Psoas muscle (tissue), 8 donors: ENCODE results near the gene DENND4C. TPM values are rescaled to one million over a fixed set of nuclear protein-coding genes. Genes with fewer than 3 reads are reported as not detected.
"Not testable (repeated sequence)": the region's sequence is repeated elsewhere in the genome, so short reads cannot be mapped to it uniquely, and the experiment has no call there.

Source experiments
- ATAC-seq, 4 donors: fragments of 200-7000 bp; cut with Tn5 transposase; one replicate each; pipeline ENCODE4 v1.9.1; 2020; ENCODE audit warnings: moderate library complexity in 3 of 4, mild to moderate bottlenecking in 2 of 4
- DNase-seq, 2 donors: peaks; one replicate each; pipeline ENCODE4 v3.0.0-alpha.2; 2020
- H3K27ac ChIP-seq: fragments of 200-600 bp; one replicate; pipeline ENCODE4 v1.8.0; 2022
- H3K27me3 ChIP-seq, 3 donors: fragments of 200-600 bp in 1 of 3; one replicate each; pipeline versions ENCODE4 v1.6.1 to v1.8.0; 2013 to 2022; ENCODE audit warnings: low read length in 2 of 3, mild to moderate bottlenecking in 2 of 3, moderate library complexity in 1 of 3; ENCODE audit not compliant: insufficient read depth in 3 of 3
- H3K36me3 ChIP-seq, 2 donors: fragments of 200-600 bp in 1 of 2; one replicate each; pipeline versions ENCODE4 v1.6.1 to v1.8.0; 2013 to 2022; ENCODE audit warnings: low read depth in 1 of 2, mild to moderate bottlenecking in 1 of 2, moderate library complexity in 1 of 2; ENCODE audit not compliant: insufficient read depth in 1 of 2
- H3K4me1 ChIP-seq: fragments of 200-600 bp; one replicate; pipeline ENCODE4 v1.8.0; 2022
- H3K4me3 ChIP-seq: fragments of 200-600 bp; one replicate; pipeline ENCODE4 v1.8.0; 2022; ENCODE audit warnings: mild to moderate bottlenecking
- H3K9me3 ChIP-seq: fragments of 200-600 bp; one replicate; pipeline ENCODE4 v1.8.0; 2022
- CTCF ChIP-seq: fragments of 200-600 bp; IDR thresholded peaks from one replicate; pipeline ENCODE4 v1.8.0; 2022; ENCODE audit warnings: antibody characterized with exemption
- WGBS, 3 donors: extraction: QIAGEN DNeasy Blood & Tissue Kit; methylation state at CpG; one replicate each; pipeline versions ENCODE4 v1.1.6 to v1.1.7; 2013; 5-methylcytosine and 5-hydroxymethylcytosine counted together
- intact Hi-C, 2 donors: fragments of 100-400 bp; cut with DNase I; formaldehyde crosslinking; loops; one replicate each; pipeline versions ENCODE4 v1.11.0 to v1.14.2; 2022
- polyA plus RNA-seq, 3 donors: library from polyadenylated mRNA; stranded (reverse); fragments of 200-250 nt; gene quantifications; one replicate each; pipeline ENCODE4 v1.2.3, GENCODE V29; 2013
- total RNA-seq, 4 donors: library from RNA; stranded (reverse); fragmentation: NEBNext Ultra II Directional in 2 of 4; extraction: Animal tissue kit (Norgen Biotek cat#: 25700) in 2 of 4; gene quantifications; one replicate each; pipeline versions ENCODE4 v1.2.1 to v1.2.4, GENCODE V29; 2021 to 2023
- donor health status: healthy with polysubstance abuse.
- donor health status: DM: no; HTN: no; CAD: no; lungs with moderate emphysema.
- donor health status: Bipolar disorder and iron deficiency.
- donor health status: healthy.
- donor health status: DM: yes; HTN: yes; CAD: no.
- donor health status: DM: no; HTN: no; CAD: no.
- donor health status: DM: no; HTN: no; CAD: no.
- donor health status: DM: yes; HTN: yes; CAD: no.

DENND4C gene
- total and polyA plus RNA-seq, 7 donors, result 5.6 to 16.4 (median 12.2) TPM

GRCh38 chr9:19251622-19252021 lies 21.1 kb downstream of the DENND4C start:
- H3K27me3 ChIP-seq, ATAC-seq, intact Hi-C loops, DNase-seq, H3K4me3 ChIP-seq, H3K4me1 ChIP-seq, H3K36me3 ChIP-seq, H3K27ac ChIP-seq, H3K9me3 ChIP-seq: not testable (repeated sequence)
- WGBS, 3 donors, result 81 to 94% (median 86%) methylated on average over 5 of the region's 5 CpGs

GRCh38 chr9:19252174-19252884 lies 21.8 kb downstream of the DENND4C start:
- H3K4me1 ChIP-seq, result peaks cover 7% of the 10 kb centered on the region
- no peak overlapping the region for H3K4me3 ChIP-seq
- intact Hi-C loops, result no loop called here
- H3K9me3 ChIP-seq, result no peaks in the 10 kb centered on the region
- H3K36me3 ChIP-seq, result no peaks in the 10 kb centered on the region
- H3K27ac ChIP-seq, result no peak overlapping the region
- ATAC-seq (peak in 2 of 4 donors; percentile 21 to 38), DNase-seq (no peak)
- TF ChIP-seq CTCF, result no peak
- 54 to 70% (median 55%) methylated on average over 7 of the region's 7 CpGs for WGBS, 3 donors
- no peaks in the 10 kb centered on the region for H3K27me3 ChIP-seq

DNA sequence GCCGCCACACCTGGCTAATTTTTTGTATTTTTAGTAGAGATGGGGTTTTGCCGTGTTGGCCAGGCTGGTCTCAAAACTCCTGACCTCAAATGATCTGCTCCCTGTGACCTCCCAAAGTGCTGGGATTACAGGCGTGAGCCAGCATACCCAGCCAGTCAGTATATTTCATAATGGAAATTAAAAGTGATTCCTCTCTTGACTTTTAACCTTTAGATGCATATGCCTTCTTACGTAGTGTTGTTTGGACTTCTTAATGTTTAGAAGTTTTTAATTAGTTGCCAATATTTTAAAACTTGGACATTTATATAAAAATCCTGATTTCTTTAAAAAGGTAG lies 22.4 kb downstream of the DENND4C start:
- peaks cover 7% of the 10 kb centered on the region for H3K4me1 ChIP-seq
- no peaks in the 10 kb centered on the region for H3K27me3 ChIP-seq
- peak in 2 of 4 donors; percentile 53 to 64 for ATAC-seq
- H3K9me3 ChIP-seq, result no peaks in the 10 kb centered on the region
- WGBS, 3 donors, result 19 to 42% (median 27%) methylated on average over 4 of the region's 4 CpGs
- no peak overlapping the region for H3K27ac ChIP-seq
- H3K4me3 ChIP-seq, result no peak overlapping the region
- TF ChIP-seq CTCF, result no peak
- DNase-seq, result no peak
- no peaks in the 10 kb centered on the region for H3K36me3 ChIP-seq
- intact Hi-C loops, result no loop called here

DNA sequence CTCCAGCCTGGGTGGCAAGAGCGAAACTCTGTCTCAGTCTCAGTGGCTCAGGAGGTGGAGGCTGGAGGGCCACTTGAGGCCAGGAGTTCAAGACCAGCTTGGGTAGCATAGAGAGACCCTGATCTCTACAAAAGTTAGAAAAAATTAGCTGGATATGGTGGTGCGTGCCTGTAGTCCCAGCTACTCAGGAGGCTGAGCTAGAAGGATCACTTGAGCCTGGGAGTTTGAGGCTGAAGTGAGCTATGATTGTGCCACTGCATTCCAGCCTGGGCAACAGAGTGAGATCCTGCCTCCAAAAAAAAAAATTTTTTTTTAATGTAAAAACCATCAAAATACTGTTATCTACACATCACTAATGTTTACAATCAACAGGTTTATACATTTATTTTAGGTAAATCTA lies 24.6 kb downstream of the DENND4C start:
- H3K9me3 ChIP-seq, result peaks cover 3% of the 10 kb centered on the region
- no peak overlapping the region for H3K27ac ChIP-seq
- H3K4me1 ChIP-seq, result peaks cover 7% of the 10 kb centered on the region
- 99 to 100% (median 100%) methylated on average over 2 of the region's 2 CpGs for WGBS, 3 donors
- ATAC-seq, result no peak
- H3K36me3 ChIP-seq, result no peaks in the 10 kb centered on the region
- no peak for DNase-seq
- no peak for TF ChIP-seq CTCF
- H3K4me3 ChIP-seq, result no peak overlapping the region
- intact Hi-C loops, result no loop called here
- H3K27me3 ChIP-seq, result no peaks in the 10 kb centered on the region

GRCh38 chr9:19255821-19256220 lies 25.3 kb downstream of the DENND4C start:
- H3K4me3 ChIP-seq, result no peak overlapping the region
- TF ChIP-seq CTCF, result no peak

DNA sequence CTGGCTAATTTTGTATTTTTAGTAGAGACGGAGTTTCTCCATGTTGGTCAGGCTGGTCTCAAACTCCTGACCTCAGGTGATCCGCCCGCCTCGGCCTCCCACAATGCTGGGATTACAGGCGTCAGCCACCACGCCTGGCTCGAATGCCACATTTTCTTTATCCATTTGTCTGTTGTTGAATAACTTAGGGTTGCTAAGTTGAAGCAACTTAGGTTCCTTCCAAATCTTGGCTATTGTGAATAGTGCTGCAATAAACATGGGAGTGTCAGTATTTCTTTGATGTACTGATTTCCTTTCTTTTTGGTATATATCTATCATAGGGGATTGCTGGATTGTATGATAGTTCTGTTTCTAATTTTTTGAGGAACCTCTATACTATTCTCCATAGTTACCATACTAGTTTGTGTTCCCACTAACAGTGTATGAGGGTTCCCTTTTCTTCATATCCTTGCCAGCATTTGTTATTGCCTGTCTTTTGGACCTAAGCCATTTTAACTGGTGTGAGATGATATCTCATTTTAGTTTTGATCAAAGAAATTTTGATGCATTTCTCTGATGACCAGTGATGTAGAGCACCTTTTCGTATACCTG lies 29.3 kb downstream of the DENND4C start:
- intact Hi-C loops, H3K4me3 ChIP-seq, H3K4me1 ChIP-seq, H3K27ac ChIP-seq, DNase-seq, H3K27me3 ChIP-seq, H3K36me3 ChIP-seq, H3K9me3 ChIP-seq: not testable (repeated sequence)
- 95 to 97% (median 96%) methylated on average over 8 of the region's 8 CpGs for WGBS, 3 donors
- peak in 1 of 4 donors; percentile 27 for ATAC-seq

More at GRCh38 chr9:19255821-19256220, 25.3 kb downstream of the DENND4C start:
- intact Hi-C loops, result no loop called here
- DNase-seq (no peak), ATAC-seq (no peak)
- Histone ChIP-seq H3K27me3 (no peaks in the 10 kb centered on the region), H3K27ac (no peak overlapping the region), H3K36me3 (no peaks in the 10 kb centered on the region), H3K4me1 (peaks cover 7% of the 10 kb centered on the region), H3K9me3 (peaks cover 3% of the 10 kb centered on the region)

GRCh38 chr9:19265602-19266001 lies 35.1 kb downstream of the DENND4C start:
- ATAC-seq, intact Hi-C loops: not testable (repeated sequence)
- 98 to 100% (median 98%) methylated on average over 4 of the region's 4 CpGs for WGBS, 3 donors

GRCh38 chr9:19266778-19267384 lies 36.4 kb downstream of the DENND4C start:
- DNase-seq, H3K9me3 ChIP-seq, intact Hi-C loops, H3K27ac ChIP-seq, H3K36me3 ChIP-seq, H3K27me3 ChIP-seq, ATAC-seq, H3K4me3 ChIP-seq: not testable (repeated sequence)
- peaks cover 10% of the 10 kb centered on the region for H3K4me1 ChIP-seq
- 82 to 85% (median 83%) methylated on average over 3 of the region's 3 CpGs for WGBS, 3 donors

More at GRCh38 chr9:19265602-19266001, 35.1 kb downstream of the DENND4C start:
- not testable (repeated sequence) for H3K27ac ChIP-seq, H3K36me3 ChIP-seq, DNase-seq, H3K9me3 ChIP-seq, H3K27me3 ChIP-seq, H3K4me3 ChIP-seq
- peaks cover 10% of the 10 kb centered on the region for H3K4me1 ChIP-seq
